GM23248 (cell line): ENCODE measurements around the gene NFIX.

Source experiments
- EZH2 ChIP-seq: fragments of 200-600 bp; sonication (generic); IDR thresholded peaks from 2 replicates; pipeline ENCODE4 v1.6.1; 2018; ENCODE audit warnings: antibody characterized with exemption, mild to moderate bottlenecking; ENCODE audit not compliant: insufficient read depth, poor library complexity, severe bottlenecking
- EZH2phosphoT487 ChIP-seq: fragments of 200-600 bp; sonication (generic); IDR thresholded peaks from 2 replicates; pipeline ENCODE4 v1.6.1; 2018; ENCODE audit warnings: antibody characterized with exemption, moderate library complexity, mild to moderate bottlenecking, low read depth; ENCODE audit not compliant: insufficient read depth

DNA sequence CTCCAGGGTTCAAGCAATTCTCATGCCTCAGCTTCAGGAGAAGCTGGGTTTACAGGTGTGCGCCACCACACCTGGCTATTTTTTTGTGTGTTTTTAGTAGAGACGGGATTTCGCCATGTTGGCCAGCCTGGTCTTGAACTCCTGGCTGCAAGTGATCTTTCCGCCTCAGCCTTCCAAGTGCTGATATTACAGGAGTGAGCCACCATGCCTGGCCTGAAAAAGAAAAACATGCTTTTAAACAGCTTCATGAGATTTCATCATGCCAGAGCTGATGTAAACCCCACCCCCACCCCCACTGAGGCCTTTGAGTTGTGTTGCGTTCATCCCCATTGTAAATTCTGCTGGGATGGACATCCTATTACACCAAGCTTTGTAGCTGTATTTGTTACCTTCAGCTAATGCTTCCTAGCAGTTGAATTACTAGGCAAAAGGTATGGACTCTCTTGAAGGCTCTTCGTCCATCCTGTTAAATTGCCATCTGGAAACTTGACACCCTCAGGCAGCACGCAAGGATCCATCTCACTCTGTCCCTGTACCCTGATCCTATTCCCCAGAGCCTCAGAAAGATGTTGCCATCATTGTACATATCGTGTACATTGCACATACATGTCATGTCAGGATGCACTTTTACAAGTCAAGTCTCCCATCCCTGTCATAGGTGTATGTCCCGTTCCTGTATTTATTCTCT lies 47.3 kb downstream of the NFIX start:
- TF ChIP-seq EZH2 = no peak
- no peak for TF ChIP-seq EZH2phosphoT487
